ENCODE measurements around the gene LILRA6. TPM values are rescaled to one million over a fixed set of nuclear protein-coding genes. Genes with fewer than 3 reads are reported as not detected.

The LILRA6 gene
- total and polyA plus RNA-seq, 2 of the 13 experiments (the other 11 are each of a cell fraction or from before 2014, with no cell fraction given), result not detected

GRCh38 chr19:54209811-54210494 lies 32.6 kb downstream of the LILRA6 start (continued):
- TF ChIP-seq ZNF281 (CRISPR knock-in tag; IDR thresholded peaks at IDR 0.05; ENCODE audit: borderline replicate concordance) (peak; percentile 62; the same call in 1 of the 2 replicates), THRA (CRISPR knock-in tag; IDR thresholded peaks at IDR 0.05; ENCODE audit: borderline replicate concordance) (peak; percentile 64; the same call in 1 of the 2 replicates), ZBTB14 (CRISPR knock-in tag; IDR thresholded peaks at IDR 0.05) (no peak), TSC22D2 (CRISPR knock-in tag; IDR thresholded peaks at IDR 0.05; ENCODE audit: borderline replicate concordance) (0 out of 2 replicates have a peak, but pooled peaks have one; percentile 26), KLF16 (CRISPR knock-in tag; IDR thresholded peaks at IDR 0.05) (peak in 1 of 2 experiments; percentile 71; a peak in 2 of 4 replicates), JUND (CRISPR knock-in tag; IDR thresholded peaks at IDR 0.05) (no peak; the same call in 1 of the 2 replicates), CBX5 (CRISPR knock-in tag; IDR thresholded peaks at IDR 0.05; ENCODE audit: borderline replicate concordance) (peak; percentile 55; the same call in 1 of the 2 replicates), ASH2L (IDR thresholded peaks at IDR 0.05; ENCODE audit: insufficient read length, low read depth, low read length) (peak; percentile 5), ZNF639 (CRISPR knock-in tag; conservative IDR thresholded peaks at IDR 0.05) (peak; percentile 50; the same call in 1 of the 2 replicates), ZFP36L1 (CRISPR knock-in tag; IDR thresholded peaks at IDR 0.05) (no peak), FOXP1 (IDR thresholded peaks at IDR 0.05) (no peak), FOXP1 (CRISPR knock-in tag; IDR thresholded peaks at IDR 0.05) (peak; percentile 79), ARID5B (CRISPR knock-in tag; IDR thresholded peaks at IDR 0.05) (peak; percentile 90), ISL2 (CRISPR knock-in tag; IDR thresholded peaks at IDR 0.05) (peak; percentile 65), SIX1 (CRISPR knock-in tag; IDR thresholded peaks at IDR 0.05; ENCODE audit: borderline replicate concordance) (peak; percentile 72; the same call in 1 of the 2 replicates), FOXJ3 (CRISPR knock-in tag; IDR thresholded peaks at IDR 0.05; ENCODE audit: borderline replicate concordance) (peak; percentile 65; the same call in 1 of the 2 replicates), RARA (CRISPR knock-in tag; IDR thresholded peaks at IDR 0.05) (peak; percentile 90), POLR2G (IDR thresholded peaks at IDR 0.05; ENCODE audit: low read depth, low read length) (0 out of 2 replicates have a peak, but pooled peaks have one; percentile 11)

Measured in HepG2 (cell line).